Activated T-cell treated with anti-CD3 and anti-CD28 coated beads, Interleukin-2, amount 50 U/mL, for 24 hours (primary cell): ENCODE results near the gene RABGGTA.

ENCODE experiments used
- DNase-seq: peaks from one replicate; pipeline ENCODE4 v3.0.0-alpha.2; 2020
- H3K27ac Mint-ChIP-seq: 2 replicates; pipeline ENCODE4 v1.8.0; 2020; ENCODE audit warnings: mild to moderate bottlenecking, mixed read lengths
- H3K27me3 Mint-ChIP-seq: 2 replicates; pipeline ENCODE4 v1.8.0; 2020; ENCODE audit warnings: mixed read lengths
- H3K36me3 Mint-ChIP-seq: 2 replicates; pipeline ENCODE4 v1.8.0; 2020; ENCODE audit warnings: low read depth, mixed read lengths
- H3K4me1 Mint-ChIP-seq: 2 replicates; pipeline ENCODE4 v1.8.0; 2020; ENCODE audit warnings: low read depth, mixed read lengths
- H3K4me3 Mint-ChIP-seq: 2 replicates; pipeline ENCODE4 v1.8.0; 2020; ENCODE audit warnings: mild to moderate bottlenecking, moderate library complexity, mixed read lengths
- H3K9me3 Mint-ChIP-seq: 2 replicates; pipeline ENCODE4 v1.8.0; 2020; ENCODE audit warnings: mixed read lengths

RABGGTA gene

DNA sequence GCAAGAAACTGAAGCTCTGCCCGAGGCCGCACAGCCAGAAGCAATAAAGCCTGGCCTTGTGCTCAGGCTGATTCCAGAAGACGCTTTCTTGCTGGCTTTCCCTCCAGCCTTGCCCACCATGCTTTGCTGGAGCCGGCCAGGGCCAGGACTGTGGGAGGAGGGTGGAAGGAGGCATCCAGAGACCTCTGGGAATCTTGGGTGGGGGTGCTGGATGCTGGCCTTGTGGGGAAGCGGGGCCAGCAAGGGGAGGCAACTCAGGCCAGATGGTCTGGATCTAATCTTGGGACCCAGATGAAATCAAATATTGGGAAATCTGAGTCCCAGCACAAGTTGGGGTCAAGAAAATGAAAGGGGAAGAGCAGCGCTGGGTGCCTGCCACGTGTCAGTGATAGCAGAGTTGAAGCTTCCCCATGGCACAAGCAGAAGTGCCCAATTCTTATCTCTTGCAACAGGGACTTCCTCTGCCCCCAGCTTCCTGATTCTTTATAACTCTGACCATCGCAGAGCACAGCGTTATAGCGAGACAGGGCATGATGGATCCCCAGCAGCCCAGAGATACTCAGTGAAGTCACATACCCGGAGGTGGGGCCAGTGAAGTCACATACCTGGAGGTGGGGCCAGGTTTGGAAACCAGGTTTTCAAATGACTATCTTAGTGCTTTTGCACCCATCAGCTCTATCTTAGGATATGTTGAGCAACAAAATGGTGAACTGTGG is 6.4 kb upstream of the RABGGTA start:
- no peak overlapping the region for H3K4me3 Mint-ChIP-seq
- peak overlapping the region; percentile 70 for H3K27ac Mint-ChIP-seq
- H3K9me3 Mint-ChIP-seq, result peaks cover 2% of the 10 kb centered on the region
- DNase-seq, result no peak
- H3K36me3 Mint-ChIP-seq, result no peaks in the 10 kb centered on the region
- H3K27me3 Mint-ChIP-seq, result no peaks in the 10 kb centered on the region
- H3K4me1 Mint-ChIP-seq, result peaks cover 66% of the 10 kb centered on the region

- H3K4me1 Mint-ChIP-seq, result peaks cover 73% of the 10 kb centered on the region
- no peaks in the 10 kb centered on the region for H3K36me3 Mint-ChIP-seq
- H3K4me3 Mint-ChIP-seq, result no peak overlapping the region
- peak overlapping the region; percentile 2 for H3K27ac Mint-ChIP-seq
- H3K9me3 Mint-ChIP-seq, result peaks cover 2% of the 10 kb centered on the region
- H3K27me3 Mint-ChIP-seq, result no peaks in the 10 kb centered on the region
- DNase-seq, result no peak
Observed at GRCh38 chr14:24277071-24277470, 5.7 kb upstream of the RABGGTA start.

GRCh38 chr14:24274101-24274543 is 2.7 kb upstream of the RABGGTA start:
- H3K4me1 Mint-ChIP-seq, result peaks cover 77% of the 10 kb centered on the region
- peak; percentile 71 for DNase-seq
- H3K9me3 Mint-ChIP-seq, result peaks cover 2% of the 10 kb centered on the region
- peak overlapping the region; percentile 28 for H3K4me3 Mint-ChIP-seq
- H3K27ac Mint-ChIP-seq, result peak overlapping the region; percentile 89
- peaks cover 13% of the 10 kb centered on the region for H3K36me3 Mint-ChIP-seq
- H3K27me3 Mint-ChIP-seq, result no peaks in the 10 kb centered on the region

- Mint-ChIP-seq H3K27ac (peak overlapping the region; percentile 89), H3K4me3 (peak overlapping the region; percentile 13), H3K36me3 (peaks cover 19% of the 10 kb centered on the region), H3K27me3 (no peaks in the 10 kb centered on the region), H3K4me1 (peaks cover 71% of the 10 kb centered on the region), H3K9me3 (peaks cover 2% of the 10 kb centered on the region)
- no peak for DNase-seq
Observed at GRCh38 chr14:24273422-24273998, 2.1 kb upstream of the RABGGTA start.

DNA sequence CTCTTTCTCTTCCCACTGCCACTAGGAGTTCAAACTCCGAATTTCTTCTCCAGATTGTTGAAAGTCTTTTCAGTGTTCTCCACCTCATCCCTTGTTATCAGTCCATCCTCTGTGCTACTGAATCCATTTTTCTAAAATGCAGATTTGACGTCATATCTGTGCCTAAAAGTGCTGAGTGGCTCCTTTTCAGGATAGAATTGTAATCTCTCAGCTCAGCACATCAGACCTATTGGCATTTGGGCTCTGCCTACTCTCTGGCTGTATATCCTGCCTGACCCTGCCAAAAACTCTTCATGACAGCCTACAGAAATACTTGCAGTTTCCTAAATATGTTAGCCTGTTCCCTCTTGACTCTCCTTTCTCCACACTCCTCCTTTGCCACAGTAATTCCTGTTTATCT is 1.1 kb upstream of the RABGGTA start:
- H3K27ac Mint-ChIP-seq, result peak overlapping the region; percentile 95
- no peak for DNase-seq
- H3K27me3 Mint-ChIP-seq, result no peaks in the 10 kb centered on the region
- peaks cover 61% of the 10 kb centered on the region for H3K4me1 Mint-ChIP-seq
- H3K9me3 Mint-ChIP-seq, result no peaks in the 10 kb centered on the region
- peaks cover 26% of the 10 kb centered on the region for H3K36me3 Mint-ChIP-seq
- peak overlapping the region; percentile 85 for H3K4me3 Mint-ChIP-seq

GRCh38 chr14:24271834-24272263 is 452 bp upstream of the RABGGTA start:
- Mint-ChIP-seq H3K4me3 (peak overlapping the region; percentile 85), H3K27ac (peak overlapping the region; percentile 95), H3K36me3 (peaks cover 33% of the 10 kb centered on the region), H3K9me3 (no peaks in the 10 kb centered on the region), H3K4me1 (peaks cover 55% of the 10 kb centered on the region), H3K27me3 (no peaks in the 10 kb centered on the region)
- no peak for DNase-seq

- peaks cover 45% of the 10 kb centered on the region for H3K36me3 Mint-ChIP-seq
- DNase-seq, result no peak
- no peaks in the 10 kb centered on the region for H3K27me3 Mint-ChIP-seq
- H3K4me3 Mint-ChIP-seq, result peak overlapping the region; percentile 85
- H3K27ac Mint-ChIP-seq, result peak overlapping the region; percentile 95
- H3K9me3 Mint-ChIP-seq, result no peaks in the 10 kb centered on the region
- H3K4me1 Mint-ChIP-seq, result peaks cover 49% of the 10 kb centered on the region
Observed at GRCh38 chr14:24270537-24271133, 762 bp downstream of the RABGGTA start.

- DNase-seq, result no peak
- H3K9me3 Mint-ChIP-seq, result no peaks in the 10 kb centered on the region
- H3K4me3 Mint-ChIP-seq, result peak overlapping the region; percentile 85
- H3K4me1 Mint-ChIP-seq, result peaks cover 43% of the 10 kb centered on the region
- no peaks in the 10 kb centered on the region for H3K27me3 Mint-ChIP-seq
- H3K27ac Mint-ChIP-seq, result peak overlapping the region; percentile 95
- peaks cover 49% of the 10 kb centered on the region for H3K36me3 Mint-ChIP-seq
Observed at GRCh38 chr14:24269910-24270536, 1.4 kb downstream of the RABGGTA start.

DNA sequence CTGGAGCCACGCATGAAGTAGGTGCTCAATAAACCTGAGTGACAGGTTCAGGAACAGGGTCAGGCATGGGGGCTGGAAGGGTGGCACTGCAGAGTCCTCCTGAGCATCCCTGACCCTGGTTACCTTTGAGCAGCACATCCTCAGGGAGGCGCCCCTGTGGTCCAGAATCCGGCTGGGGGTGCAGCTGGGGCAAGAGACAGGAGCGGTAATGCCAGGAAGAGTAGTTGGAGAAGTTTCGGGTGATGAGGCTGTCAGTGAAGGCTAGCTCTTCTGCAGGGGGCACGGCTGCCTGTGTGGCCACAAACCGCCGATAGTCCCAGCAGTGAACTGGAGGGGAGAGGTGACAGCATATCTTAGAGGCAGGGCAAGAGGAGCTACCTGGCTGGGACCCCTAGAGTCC is 2.0 kb downstream of the RABGGTA start:
- DNase-seq, result no peak
- H3K27ac Mint-ChIP-seq, result no peak overlapping the region
- H3K4me1 Mint-ChIP-seq, result peaks cover 40% of the 10 kb centered on the region
- no peaks in the 10 kb centered on the region for H3K27me3 Mint-ChIP-seq
- no peaks in the 10 kb centered on the region for H3K9me3 Mint-ChIP-seq
- peaks cover 51% of the 10 kb centered on the region for H3K36me3 Mint-ChIP-seq
- H3K4me3 Mint-ChIP-seq, result no peak overlapping the region

DNA sequence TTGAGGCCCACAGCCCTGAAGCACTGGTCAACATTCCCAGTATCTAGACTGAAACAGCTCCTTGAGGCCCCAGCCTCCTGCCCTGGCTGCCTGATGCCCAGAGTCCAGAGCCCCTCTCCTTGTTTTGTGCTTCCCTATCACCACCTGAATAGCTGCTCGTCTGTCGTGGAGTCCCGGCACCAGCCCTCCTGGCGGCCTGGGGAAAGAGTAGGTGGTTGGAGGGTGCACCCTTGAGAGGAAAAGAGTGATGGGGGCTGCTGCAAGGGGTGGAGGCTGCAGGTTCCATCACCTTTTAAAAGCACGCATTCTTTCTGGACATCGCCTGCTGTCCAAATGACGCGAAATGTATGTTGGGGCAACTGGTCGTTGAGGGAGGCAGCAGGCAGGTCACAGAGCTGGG is 3.2 kb downstream of the RABGGTA start:
- Mint-ChIP-seq H3K9me3 (no peaks in the 10 kb centered on the region), H3K4me3 (no peak overlapping the region), H3K27me3 (no peaks in the 10 kb centered on the region), H3K36me3 (peaks cover 56% of the 10 kb centered on the region), H3K4me1 (peaks cover 29% of the 10 kb centered on the region), H3K27ac (no peak overlapping the region)
- DNase-seq, result no peak

DNA sequence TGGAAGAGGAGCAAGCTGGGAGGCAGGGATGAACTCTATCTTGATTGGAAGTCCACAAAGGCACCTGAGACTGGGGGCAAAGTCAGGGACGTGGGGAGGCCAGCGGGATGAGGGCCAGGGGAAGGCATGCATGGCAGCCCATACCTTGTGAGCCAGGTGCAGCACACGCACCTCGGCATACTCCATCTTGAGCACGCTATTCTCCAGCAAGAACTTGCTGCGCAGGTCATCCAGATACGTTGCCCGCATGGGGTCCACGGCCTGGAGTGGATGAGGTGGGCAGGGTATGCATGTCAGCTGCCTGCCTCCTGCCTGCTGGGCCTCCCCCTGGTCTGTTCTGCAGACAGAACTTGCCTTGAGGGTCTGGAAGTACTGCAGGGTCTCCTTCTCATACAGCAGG is 3.9 kb downstream of the RABGGTA start:
- no peak for DNase-seq
- no peaks in the 10 kb centered on the region for H3K9me3 Mint-ChIP-seq
- peaks cover 22% of the 10 kb centered on the region for H3K4me1 Mint-ChIP-seq
- no peaks in the 10 kb centered on the region for H3K27me3 Mint-ChIP-seq
- no peak overlapping the region for H3K4me3 Mint-ChIP-seq
- H3K36me3 Mint-ChIP-seq, result peaks cover 56% of the 10 kb centered on the region
- H3K27ac Mint-ChIP-seq, result no peak overlapping the region

DNA sequence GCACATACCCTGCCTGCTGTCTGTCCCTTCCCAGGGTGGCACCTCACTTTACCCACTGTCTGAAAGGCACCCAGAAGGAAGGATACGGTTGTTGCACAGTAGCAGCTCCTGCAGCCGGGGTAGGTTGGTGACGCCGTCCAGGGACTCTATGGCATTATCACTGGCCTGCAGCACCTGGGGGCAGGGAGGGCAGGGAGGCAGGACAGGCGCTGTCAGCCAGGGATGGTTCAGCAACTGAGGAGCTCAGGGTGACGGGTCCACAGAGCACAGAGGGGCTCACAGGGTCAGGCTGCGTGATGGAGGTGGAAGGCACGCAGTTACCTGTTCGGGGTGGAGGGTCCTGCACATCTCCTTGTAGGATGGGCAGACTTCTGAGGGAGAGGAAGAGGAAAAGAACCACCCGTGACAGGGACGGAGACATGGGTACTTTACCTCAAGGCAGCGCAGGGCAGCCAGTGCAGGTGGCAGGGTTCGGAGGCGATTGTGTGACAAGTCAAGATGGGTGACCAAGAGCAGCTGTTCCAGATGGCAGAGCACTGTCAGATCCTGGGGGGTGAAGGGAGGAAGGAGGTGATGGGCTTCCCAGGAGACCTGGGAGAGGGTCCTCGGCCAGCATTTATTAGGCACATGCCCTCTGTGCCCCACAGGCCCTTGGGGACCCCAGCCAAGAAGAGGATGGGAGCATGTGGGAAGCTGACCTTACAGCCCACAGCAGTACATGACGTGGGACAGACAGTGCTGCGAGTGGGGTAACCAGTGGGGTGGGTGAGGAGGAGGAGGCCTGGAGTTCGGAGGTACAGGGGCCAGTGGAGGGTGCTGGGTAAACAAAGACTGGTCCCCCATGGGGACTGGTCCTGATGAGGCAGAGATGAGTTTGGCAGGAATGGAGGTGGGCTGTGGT is 4.8 kb downstream of the RABGGTA start:
- H3K4me1 Mint-ChIP-seq, result peaks cover 12% of the 10 kb centered on the region
- peak overlapping the region; percentile 61 for H3K27ac Mint-ChIP-seq
- H3K9me3 Mint-ChIP-seq, result no peaks in the 10 kb centered on the region
- no peaks in the 10 kb centered on the region for H3K27me3 Mint-ChIP-seq
- peaks cover 56% of the 10 kb centered on the region for H3K36me3 Mint-ChIP-seq
- no peak overlapping the region for H3K4me3 Mint-ChIP-seq
- no peak for DNase-seq

DNA sequence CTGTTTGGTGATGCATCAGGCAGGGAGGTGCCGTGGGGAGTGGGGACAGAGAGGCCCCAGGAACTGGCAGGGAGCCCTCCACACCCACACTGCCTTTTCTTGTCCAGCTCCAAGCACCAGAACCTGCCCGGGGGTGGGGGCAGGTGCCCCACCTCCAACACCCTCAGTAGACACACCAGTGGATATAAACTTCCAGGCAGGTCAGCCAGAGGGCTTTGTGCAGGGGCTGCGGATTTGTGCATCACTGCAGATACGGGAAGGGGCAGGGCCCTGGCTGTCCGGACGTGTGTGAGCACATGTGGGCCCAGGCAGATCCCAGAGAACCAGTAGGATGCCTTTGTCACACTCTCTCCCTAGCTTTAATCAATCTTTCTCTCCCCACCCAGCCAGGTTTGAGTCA is 7.1 kb downstream of the RABGGTA start:
- Mint-ChIP-seq H3K27ac (peak overlapping the region; percentile 11), H3K36me3 (peaks cover 47% of the 10 kb centered on the region), H3K9me3 (no peaks in the 10 kb centered on the region), H3K4me1 (no peaks in the 10 kb centered on the region), H3K4me3 (no peak overlapping the region), H3K27me3 (no peaks in the 10 kb centered on the region)
- DNase-seq, result no peak

DNA sequence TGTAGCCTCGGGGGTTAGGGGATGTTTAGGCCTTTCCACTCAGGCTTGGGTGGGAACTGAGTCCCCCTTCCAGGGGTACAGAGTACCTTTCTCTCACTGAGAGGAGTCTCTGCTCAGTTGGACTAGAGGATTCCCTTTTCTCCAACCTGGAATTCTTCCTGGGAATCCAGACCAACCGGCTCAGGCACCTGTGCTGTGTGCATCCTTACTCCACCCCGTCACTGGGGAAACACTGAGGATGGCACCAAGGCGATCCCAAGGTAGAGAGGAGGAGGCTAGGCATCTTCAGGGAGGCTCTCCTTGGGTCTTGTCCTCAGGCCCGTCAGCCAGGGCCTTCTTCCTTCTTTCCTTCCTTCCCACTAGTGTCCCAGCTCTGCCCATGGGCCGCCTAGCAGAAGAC is 7.5 kb downstream of the RABGGTA start:
- Mint-ChIP-seq H3K36me3 (peaks cover 44% of the 10 kb centered on the region), H3K9me3 (no peaks in the 10 kb centered on the region), H3K4me1 (no peaks in the 10 kb centered on the region), H3K27ac (no peak overlapping the region), H3K4me3 (no peak overlapping the region), H3K27me3 (no peaks in the 10 kb centered on the region)
- no peak for DNase-seq
